GM21717 (cell line): ENCODE measurements around the gene CDK2AP2.
"Not testable (repeated sequence)": the region's sequence is repeated elsewhere in the genome, so short reads cannot be mapped to it uniquely, and the experiment has no call there.

ENCODE experiments used
- ATAC-seq: cut with Tn5 transposase; IDR thresholded peaks from one replicate; pipeline ENCODE4 v1.9.1; 2021; ENCODE audit warnings: mild to moderate bottlenecking, moderate library complexity; ENCODE audit not compliant: unreplicated experiment

The CDK2AP2 gene

DNA sequence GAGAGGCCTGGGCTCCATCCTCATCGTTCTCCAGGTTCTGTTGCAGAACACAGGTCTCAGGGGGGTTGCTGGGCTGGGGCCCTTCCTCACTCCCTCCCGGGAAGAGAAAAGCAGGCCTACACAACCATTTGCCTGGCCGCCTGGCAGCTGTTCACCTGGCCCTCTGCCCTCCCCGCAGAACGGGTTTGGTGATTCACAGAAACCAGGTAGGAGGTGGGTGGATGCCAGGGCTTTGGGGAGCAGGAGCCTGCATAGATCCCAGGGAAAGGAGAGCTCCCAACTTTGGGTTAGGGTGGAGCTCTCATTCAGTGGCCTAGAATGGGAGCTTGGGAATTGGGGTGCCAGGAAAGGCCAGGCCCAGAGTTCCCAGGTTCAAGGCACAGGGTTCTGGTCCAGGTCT is 39.9 kb downstream of the CDK2AP2 start:
- no peak for ATAC-seq

DNA sequence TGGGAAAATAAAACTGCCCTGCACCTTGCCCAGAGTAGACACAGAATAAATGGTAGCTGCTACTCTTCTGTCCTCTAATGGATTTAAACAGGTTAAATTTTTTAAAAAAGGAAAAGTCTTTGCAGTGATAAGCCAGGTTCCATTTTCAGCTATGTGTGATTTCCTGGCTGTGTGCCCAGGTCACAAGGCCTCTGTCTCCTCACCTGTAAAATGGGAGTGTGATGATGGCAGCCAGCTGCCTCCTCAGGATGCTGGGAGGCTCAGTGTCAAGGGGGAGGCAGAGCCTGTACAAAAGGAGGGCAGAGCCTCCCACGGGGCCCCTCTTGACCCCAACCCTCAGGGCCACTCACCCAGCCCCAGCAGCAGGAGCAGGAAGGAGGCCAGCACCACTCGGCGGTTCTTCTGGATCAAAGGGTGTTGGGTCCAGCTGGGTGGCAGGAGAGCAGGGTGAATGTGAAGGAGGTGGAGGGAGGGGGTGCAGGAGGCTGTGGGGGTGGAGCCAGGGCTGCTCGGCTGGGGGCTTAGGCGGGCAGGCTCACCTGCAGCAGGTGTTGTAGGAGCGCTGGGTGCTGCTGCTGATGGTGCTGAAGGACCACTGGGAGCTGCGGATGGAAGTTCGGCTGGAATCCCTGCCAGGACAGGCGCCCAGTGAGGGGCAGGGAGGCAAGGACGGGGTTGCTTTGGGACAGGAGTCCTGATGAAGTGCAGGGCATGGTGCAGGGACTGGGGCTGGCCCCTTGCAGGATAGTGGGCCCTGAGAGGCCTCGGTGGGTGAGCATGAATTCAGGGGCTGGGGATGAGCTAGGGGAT is 40.8 kb downstream of the CDK2AP2 start:
- no peak for ATAC-seq

DNA sequence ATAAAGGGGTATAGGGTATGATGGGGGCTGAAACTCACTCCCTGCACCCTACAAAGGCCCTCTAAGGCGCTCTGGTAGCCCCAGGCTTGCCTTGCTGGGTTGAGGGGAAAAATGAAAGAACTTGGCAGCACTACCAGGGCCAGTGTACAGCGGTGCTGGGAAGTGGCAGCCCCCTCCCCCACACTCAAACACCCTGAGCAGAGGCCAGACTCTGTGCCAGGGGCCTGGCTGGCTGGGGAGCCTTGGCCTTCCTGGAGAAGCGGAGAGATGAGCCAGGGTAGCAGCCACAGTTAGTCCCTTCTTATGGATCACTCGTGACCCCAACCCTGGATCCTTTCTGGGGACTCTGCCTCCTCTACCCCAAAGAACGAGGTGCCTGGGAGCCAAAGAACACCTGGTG is 41.6 kb downstream of the CDK2AP2 start:
- no peak for ATAC-seq

DNA sequence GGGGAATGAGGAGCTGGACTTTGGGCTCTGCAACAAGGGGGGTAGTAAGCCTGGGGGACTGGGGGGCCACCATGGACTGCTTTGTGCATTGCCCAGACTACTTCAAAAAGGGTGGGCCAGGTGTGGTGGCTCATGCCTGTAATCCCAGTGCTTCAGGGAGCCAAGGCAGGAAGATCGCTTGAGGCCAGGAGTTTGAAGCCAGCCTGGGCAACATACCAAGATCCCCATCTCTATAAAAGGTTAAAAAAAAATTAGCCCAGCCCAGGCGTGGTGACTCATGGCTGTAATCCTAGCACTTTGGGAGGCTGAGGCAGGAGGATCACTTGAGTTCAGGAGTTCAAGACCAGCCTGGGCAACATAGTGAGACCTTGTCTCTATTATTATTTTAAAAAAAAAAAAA is 42.4 kb downstream of the CDK2AP2 start:
- ATAC-seq, result not testable (repeated sequence)

DNA sequence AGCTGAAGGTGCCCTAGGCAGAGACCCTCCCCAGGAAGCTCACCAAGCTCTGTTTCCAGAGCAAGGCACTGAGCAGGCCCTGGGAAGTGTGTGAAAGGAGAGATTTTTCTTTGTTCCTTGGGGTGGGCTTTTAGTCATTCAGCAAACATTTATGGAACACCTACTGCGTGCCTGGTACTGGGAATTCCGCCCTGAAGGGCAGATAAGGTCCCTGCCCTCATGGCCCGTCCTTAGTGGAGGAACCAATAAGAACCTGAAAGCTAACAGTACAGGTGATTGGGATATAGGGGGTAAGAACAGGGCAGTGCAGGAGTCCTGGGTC is 42.8 kb downstream of the CDK2AP2 start:
- no peak for ATAC-seq

DNA sequence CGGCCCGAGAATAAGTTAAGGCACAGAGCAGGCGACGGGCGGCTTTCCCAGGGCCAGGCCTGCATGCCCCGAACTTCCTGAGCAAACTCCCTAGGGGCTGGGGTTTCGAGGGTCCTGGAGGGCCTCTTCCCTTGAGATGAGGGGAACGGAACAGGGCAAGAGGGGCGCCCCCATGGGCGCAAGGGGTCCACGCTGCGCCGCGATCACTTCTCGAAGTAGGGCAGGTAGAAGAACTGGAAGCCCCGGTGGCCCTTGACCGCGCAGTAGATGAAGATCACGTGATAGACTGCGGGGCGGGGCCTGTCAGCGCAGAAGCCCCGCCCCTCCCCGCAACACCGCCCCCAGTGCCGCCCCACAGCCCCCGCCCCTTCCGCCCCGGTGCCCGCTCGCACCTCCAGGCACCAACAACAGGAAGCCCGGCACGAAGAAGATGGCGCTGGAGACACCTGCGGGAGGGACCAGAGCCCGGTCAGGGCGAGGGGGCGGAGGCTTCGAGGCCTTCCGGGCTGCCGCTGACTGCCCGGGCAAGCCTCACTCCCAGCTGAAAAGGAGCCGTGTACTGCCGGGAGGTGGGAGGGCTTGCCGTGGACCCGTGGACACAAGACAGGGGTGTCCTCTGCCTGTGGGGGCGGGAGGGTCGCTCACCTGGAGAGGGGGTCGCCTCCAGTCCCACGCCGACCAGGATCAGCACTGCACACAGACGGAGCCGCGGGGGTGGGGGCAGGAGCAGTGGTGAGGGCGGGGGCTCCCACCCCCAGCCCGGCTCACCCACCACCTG is 43.4 kb downstream of the CDK2AP2 start:
- peak; percentile 33 for ATAC-seq

DNA sequence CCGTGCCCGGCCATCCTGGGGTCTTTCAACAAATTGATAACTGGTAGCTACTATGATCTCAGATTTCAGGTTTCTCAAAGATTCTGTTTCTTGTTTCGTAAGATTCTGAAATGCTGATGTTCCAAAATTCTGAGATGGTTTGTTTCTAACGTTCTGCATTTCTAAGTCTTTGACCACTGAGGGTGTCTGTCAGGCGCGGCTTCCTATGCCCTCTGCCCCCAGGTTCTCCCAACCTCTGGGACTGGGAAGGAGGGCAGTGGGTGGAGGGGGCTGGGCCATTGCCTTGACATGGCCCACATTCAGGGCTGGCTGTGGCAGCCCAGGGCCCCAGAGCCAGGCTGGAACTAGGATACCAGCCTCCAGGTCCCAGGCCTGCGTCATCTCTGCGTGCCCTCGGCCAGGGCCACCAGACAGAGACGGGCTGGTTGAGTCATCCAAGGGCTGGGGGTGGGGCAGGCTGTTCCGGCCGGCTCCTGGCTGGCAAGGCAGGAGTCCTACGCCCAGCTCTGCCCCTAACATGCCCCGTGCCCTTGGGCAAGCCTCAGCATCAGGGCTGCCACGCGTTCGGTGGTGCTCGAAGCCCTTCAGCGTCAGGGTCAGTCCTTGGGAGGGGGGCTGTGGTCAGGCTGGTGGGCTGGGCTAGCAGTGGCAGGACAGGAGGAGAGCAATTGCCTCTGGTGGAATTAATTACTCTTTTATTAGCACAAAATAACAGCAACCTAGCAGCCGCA is 44.1 kb downstream of the CDK2AP2 start:
- ATAC-seq, result no peak

DNA sequence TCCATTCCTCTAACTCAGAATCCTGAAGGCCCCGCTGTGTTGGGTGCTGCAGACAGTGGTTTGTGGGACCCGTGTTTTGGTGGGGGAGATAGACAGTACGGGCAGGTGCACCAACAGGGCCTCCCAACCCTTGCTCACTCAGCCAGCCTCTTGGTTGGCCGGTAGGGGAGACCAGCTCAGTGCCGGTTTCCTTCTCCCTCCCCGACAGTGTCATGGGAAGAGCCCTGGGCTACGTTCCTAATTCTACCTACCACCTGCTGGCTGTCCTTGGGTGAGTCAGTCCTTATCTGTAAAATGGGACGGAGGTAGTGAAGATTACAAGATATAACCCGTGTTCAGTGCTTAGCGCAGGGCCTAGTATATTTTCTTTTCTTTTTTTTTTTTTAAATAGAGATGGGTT is 44.8 kb downstream of the CDK2AP2 start:
- no peak for ATAC-seq

DNA sequence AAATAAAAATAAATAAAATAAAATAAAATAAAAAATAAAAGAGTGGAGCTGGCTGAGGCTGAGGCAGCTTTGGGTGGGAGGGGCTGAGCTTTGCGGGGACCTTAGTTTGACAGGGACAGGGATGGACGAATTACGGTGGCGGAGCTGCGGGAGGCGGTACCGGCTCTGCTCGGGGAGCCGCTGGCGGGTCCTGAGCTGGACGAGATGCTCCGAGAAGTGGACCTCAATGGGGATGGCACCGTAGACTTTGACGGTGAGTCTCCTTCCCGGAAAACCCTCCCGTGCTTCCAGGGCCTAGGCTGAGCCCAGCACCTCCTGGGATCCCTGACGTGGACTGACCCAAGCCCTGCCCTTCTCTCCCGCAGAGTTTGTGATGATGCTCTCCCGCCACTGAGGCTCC is 49.7 kb downstream of the CDK2AP2 start:
- ATAC-seq, result no peak

DNA sequence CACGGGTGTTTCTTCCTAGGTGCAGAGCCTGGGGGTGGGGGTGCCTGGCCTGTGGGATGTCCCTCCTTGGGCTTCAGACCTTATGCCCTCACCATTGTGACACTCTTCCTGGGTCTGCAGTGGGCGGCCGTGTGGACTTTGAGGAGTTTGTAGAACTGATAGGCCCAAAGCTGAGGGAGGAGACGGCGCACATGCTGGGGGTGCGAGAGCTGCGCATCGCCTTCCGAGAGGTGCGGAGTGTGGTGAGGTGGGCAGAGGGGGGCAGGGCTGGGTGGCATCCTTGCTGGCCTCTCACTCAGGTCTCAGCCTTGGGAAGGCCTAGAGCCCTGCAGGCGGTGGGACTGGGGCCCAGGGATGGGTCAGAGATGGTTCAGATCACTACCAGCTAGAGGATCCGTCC is 50.5 kb downstream of the CDK2AP2 start:
- ATAC-seq, result no peak
